K562 (cell line): Measurements from ENCODE around the gene RPRML. TPM values are rescaled to one million over a fixed set of nuclear protein-coding genes. Genes with fewer than 3 reads are reported as not detected.

ENCODE experiments used
- ASH1L ChIP-seq: fragments of 450-650 bp; IDR thresholded peaks from 2 replicates; pipeline ENCODE4 v1.6.1; 2018; ENCODE audit warnings: borderline replicate concordance, mild to moderate bottlenecking, low read depth; ENCODE audit not compliant: partially characterized antibody
- COPS2 ChIP-seq: fragments of 450-650 bp; conservative IDR thresholded peaks from 2 replicates; pipeline ENCODE4 v1.6.1; 2016; ENCODE audit warnings: mild to moderate bottlenecking, moderate library complexity
- E2F6 ChIP-seq, 2 experiments: IDR thresholded peaks; 2 replicates each; pipeline ENCODE4 v1.6.1; 2011; ENCODE audit warnings: borderline replicate concordance in 1 of 2, control low read depth in 1 of 2, low read depth in 1 of 2, low read length in 1 of 2, mild to moderate bottlenecking in 1 of 2, mixed read lengths in 1 of 2, moderate library complexity in 1 of 2; ENCODE audit not compliant: insufficient read depth in 1 of 2, insufficient read length in 1 of 2, poor library complexity in 1 of 2, severe bottlenecking in 1 of 2; ENCODE audit errors: extremely low read depth in 1 of 2
- ETV6 ChIP-seq, 3 experiments: fragments of 150-350 bp in 1 of 3; sonication (generic) in 1 of 3; formaldehyde crosslinking in 1 of 3; IDR thresholded peaks; 2 replicates each; pipeline versions ENCODE4 v1.6.1 to v1.8.0; 2014 to 2022; ENCODE audit warnings: borderline replicate concordance in 2 of 3, low read depth in 2 of 3, antibody characterized with exemption in 1 of 3, low read length in 1 of 3, mild to moderate bottlenecking in 1 of 3, missing genetic modification reagents in 1 of 3
- FOXA1 ChIP-seq: fragments of 450-650 bp; IDR thresholded peaks from 2 replicates; pipeline ENCODE4 v1.6.1; 2016; ENCODE audit warnings: mild to moderate bottlenecking, borderline replicate concordance
- JUND ChIP-seq, 2 experiments: IDR thresholded peaks; 2 replicates in 1 of 2; 3 replicates in 1 of 2; pipeline ENCODE4 v1.6.1; 2011; ENCODE audit warnings: borderline replicate concordance in 2 of 2, low read depth in 2 of 2, low read length in 2 of 2, improper control_type of control experiment in 1 of 2, missing biosample characterization in 1 of 2, missing genetic modification characterization in 1 of 2, missing genetic modification reagents in 1 of 2
- KDM5B ChIP-seq: fragments of 200-600 bp; sonication (generic); IDR thresholded peaks from 2 replicates; pipeline ENCODE4 v1.6.1; 2012; ENCODE audit warnings: low read depth, mild to moderate bottlenecking, moderate library complexity, low read length, control low read depth, inconsistent platforms; ENCODE audit not compliant: insufficient replicate concordance
- KLF1 ChIP-seq: fragments of 450-650 bp; IDR thresholded peaks from 2 replicates; pipeline ENCODE4 v1.6.1; 2016; ENCODE audit warnings: missing genetic modification characterization, missing compliant biosample characterization
- MAZ ChIP-seq, 2 experiments: fragments of 450-650 bp in 1 of 2; sonication (generic) in 1 of 2; formaldehyde crosslinking; IDR thresholded peaks in 1 of 2; conservative IDR thresholded peaks in 1 of 2; 2 replicates each; pipeline versions ENCODE4 v1.4.0 to v1.5.0; 2020; ENCODE audit warnings: mild to moderate bottlenecking in 1 of 2, missing genetic modification reagents in 1 of 2
- REST ChIP-seq, 2 experiments: fragments of 450-650 bp; formaldehyde crosslinking in 1 of 2; IDR thresholded peaks; 2 replicates each; pipeline versions ENCODE4 v1.4.0 to v1.6.1; 2014 to 2020; ENCODE audit warnings: mild to moderate bottlenecking in 2 of 2, borderline replicate concordance in 1 of 2, low read depth in 1 of 2
- SPI1 ChIP-seq: IDR thresholded peaks from 2 replicates; pipeline ENCODE4 v1.6.1; 2011; ENCODE audit warnings: low read depth, low read length, control low read depth, borderline replicate concordance
- TARDBP ChIP-seq: fragments of 450-650 bp; IDR thresholded peaks from 2 replicates; pipeline ENCODE4 v1.6.1; 2016
- XRCC4 ChIP-seq: IDR thresholded peaks from one replicate; pipeline ENCODE4 v1.6.1; 2011; ENCODE audit not compliant: insufficient read depth, insufficient read length; ENCODE audit errors: extremely low read depth
- ZBTB7A ChIP-seq: IDR thresholded peaks from 2 replicates; pipeline ENCODE4 v1.6.1; 2011; ENCODE audit warnings: low read depth, mild to moderate bottlenecking, low read length, moderate library complexity, borderline replicate concordance; ENCODE audit not compliant: control insufficient read depth
- polyA plus RNA-seq, 8 experiments: library from polyadenylated mRNA; depleted of rRNA in 4 of 8; stranded (reverse) in 5 of 8; unstranded in 3 of 8; fragments of >200 nt; fragmentation: Nextera tagmentation in 2 of 8; fragmentation: Illumina TruSeq in 1 of 8; extraction: Ambion mirVana in 2 of 8; extraction: Trizol in 1 of 8; gene quantifications; 2 replicates each; pipeline versions ENCODE4 v1.2.1 to v1.2.3, GENCODE V29; 2011 to 2014; ENCODE audit warnings: inconsistent platforms in 1 of 8, missing spikeins in 1 of 8
- total RNA-seq, 7 experiments: library from RNA; depleted of rRNA in 6 of 7; stranded (reverse); fragments of >200 nt in 6 of 7; fragmentation: Illumina TruSeq in 2 of 7; extraction: Trizol in 2 of 7; gene quantifications; 2 replicates each; pipeline versions ENCODE4 v1.2.1 to v1.2.3, GENCODE V29; 2011 to 2021; ENCODE audit warnings: low replicate concordance in 1 of 7
- TF ChIP-seq, protein P1 (sequence below): fragments of 450-650 bp; IDR thresholded peaks from 2 replicates; pipeline ENCODE4 v1.6.1; 2014; ENCODE audit warnings: low read depth, mild to moderate bottlenecking, moderate library complexity, borderline replicate concordance

The RPRML gene
- total and polyA plus RNA-seq, 9 of the 15 experiments (the other 6 are each of a cell fraction or from before 2014, with no cell fraction given) = not detected

GRCh38 chr17:46977348-46977747 is 1.7 kb downstream of the RPRML start (continued):
- no peak for TF ChIP-seq MAZ (CRISPR knock-in tag; conservative IDR thresholded peaks at IDR 0.05 in 1 of 2, IDR thresholded peaks at IDR 0.05 in 1 of 2)
- TF ChIP-seq ZBTB7A = 0 out of 2 replicates have a peak, but pooled peaks have one; percentile 61
- TF ChIP-seq FOXA1 = no peak
- TF ChIP-seq, protein P1, sequence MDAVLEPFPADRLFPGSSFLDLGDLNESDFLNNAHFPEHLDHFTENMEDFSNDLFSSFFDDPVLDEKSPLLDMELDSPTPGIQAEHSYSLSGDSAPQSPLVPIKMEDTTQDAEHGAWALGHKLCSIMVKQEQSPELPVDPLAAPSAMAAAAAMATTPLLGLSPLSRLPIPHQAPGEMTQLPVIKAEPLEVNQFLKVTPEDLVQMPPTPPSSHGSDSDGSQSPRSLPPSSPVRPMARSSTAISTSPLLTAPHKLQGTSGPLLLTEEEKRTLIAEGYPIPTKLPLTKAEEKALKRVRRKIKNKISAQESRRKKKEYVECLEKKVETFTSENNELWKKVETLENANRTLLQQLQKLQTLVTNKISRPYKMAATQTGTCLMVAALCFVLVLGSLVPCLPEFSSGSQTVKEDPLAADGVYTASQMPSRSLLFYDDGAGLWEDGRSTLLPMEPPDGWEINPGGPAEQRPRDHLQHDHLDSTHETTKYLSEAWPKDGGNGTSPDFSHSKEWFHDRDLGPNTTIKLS = no peak
- TF ChIP-seq JUND (IDR thresholded peaks at IDR 0.05; ENCODE audit: borderline replicate concordance, low read depth, low read length) = no peak
- TF ChIP-seq JUND (tag; IDR thresholded peaks at IDR 0.05; ENCODE audit: borderline replicate concordance, low read depth, low read length) = no peak
- TF ChIP-seq KLF1 (tag) = no peak
- no peak for TF ChIP-seq TARDBP
- no peak for TF ChIP-seq ETV6 (IDR thresholded peaks at IDR 0.05; ENCODE audit: borderline replicate concordance in 1 of 2, low read depth in 2 of 2, low read length in 1 of 2)
- no peak for TF ChIP-seq ETV6 (CRISPR knock-in tag; IDR thresholded peaks at IDR 0.05; ENCODE audit: borderline replicate concordance)
- TF ChIP-seq XRCC4 = no peak
- TF ChIP-seq KDM5B = no peak
- TF ChIP-seq ASH1L = no peak
- peak; percentile 22; the same call in 1 of the 2 replicates for TF ChIP-seq REST (IDR thresholded peaks at IDR 0.05; ENCODE audit: borderline replicate concordance)
- TF ChIP-seq REST (CRISPR knock-in tag; IDR thresholded peaks at IDR 0.05; ENCODE audit: low read depth) = no peak
- no peak for TF ChIP-seq COPS2
- 0 out of 2 replicates have a peak, but pooled peaks have one; percentile 0 for TF ChIP-seq SPI1
- TF ChIP-seq E2F6 (IDR thresholded peaks at IDR 0.05; ENCODE audit: borderline replicate concordance in 1 of 2, extremely low read depth in 1 of 2, insufficient read depth in 1 of 2, insufficient read length in 1 of 2, low read depth in 1 of 2, low read length in 1 of 2, poor library complexity in 1 of 2, severe bottlenecking in 1 of 2) = peak in 1 of 2 experiments; percentile 49
